ENCODE data around the gene ARHGAP10. TPM values are rescaled to one million over a fixed set of nuclear protein-coding genes. Genes with fewer than 3 reads are reported as not detected.

The ARHGAP10 gene
- total and polyA plus RNA-seq, 10 of the 15 experiments (the other 5 are each of a cell fraction or from before 2014, with no cell fraction given), result 1.3 to 25.8 (median 17.2) TPM

- ATAC-seq, result no peak
- H3K79me2 ChIP-seq (ENCODE audit: control insufficient read depth, insufficient read depth, low read length), result no peaks in the 10 kb centered on the region
- SMC1A ChIA-PET (ENCODE audit: uncharacterized antibody, unreplicated experiment), result interaction anchor here (0.6 to 1.8 kb wide), 4 partner anchors 10 to 144 kb away, joined by 3 to 6 read pairs (median 3); no protein-coding TSS in a partner anchor
- H3K4me2 ChIP-seq (ENCODE audit: control insufficient read depth, insufficient read depth), result no peak overlapping the region
- no peak overlapping the region for H3K9ac ChIP-seq (ENCODE audit: control insufficient read depth, insufficient read depth, low read length)
- H3K9me3 ChIP-seq (replicated peaks; ENCODE audit: control insufficient read depth, insufficient read depth, low read length), result no peaks in the 10 kb centered on the region
- no peak overlapping the region for H3K4me3 ChIP-seq
- no peak for FAIRE-seq
- intact Hi-C loops (cut with micrococcal nuclease; ENCODE audit: unreplicated experiment), result no loop called here
- H4K20me1 ChIP-seq (ENCODE audit: control insufficient read depth, insufficient read depth), result no peaks in the 10 kb centered on the region
- H3K27ac ChIP-seq (ENCODE audit: control insufficient read depth, insufficient read depth), result no peak overlapping the region
- no peaks in the 10 kb centered on the region for H3K36me3 ChIP-seq (ENCODE audit: control insufficient read depth in 2 of 2, insufficient read depth in 2 of 2, low read length in 1 of 2)
- POLR2A ChIA-PET, result no interaction called here
- DNase-seq (ENCODE audit: low read depth, low spot score), result no peak
- CTCF ChIA-PET, result interaction anchor here (3.4 kb wide), 1 partner anchor 143 kb away, joined by 26 read pairs; no protein-coding TSS in a partner anchor
- H3K27me3 ChIP-seq (replicated peaks in 1 of 2; ENCODE audit: control insufficient read depth in 2 of 2, insufficient read depth in 2 of 2, low read length in 1 of 2), result no peaks in the 10 kb centered on the region
- RAD21 ChIA-PET (ENCODE audit: unreplicated experiment), result interaction anchor here (1.1 kb wide), 1 partner anchor 113 kb away, joined by 5 read pairs; no protein-coding TSS in a partner anchor
- H2AFZ ChIP-seq (ENCODE audit: control insufficient read depth, low read depth, low read length), result 0 out of 2 replicates have a peak overlapping the region, but pooled peaks have one; percentile 5
- H3K4me1 ChIP-seq (ENCODE audit: control insufficient read depth, insufficient read depth, low read length), result peaks cover 7% of the 10 kb centered on the region; the same call in 1 of the 2 replicates
- no TSS peak for BruUV-seq (replicated peaks)
- in situ Hi-C loops (cut with MboI), result no loop called here
- 77% methylated on average over 5 of the region's 5 CpGs for WGBS (ENCODE audit: insufficient coverage, insufficient replicate concordance, low lambda C conversion rate, missing lambda C conversion rate)
- TF ChIP-seq MLLT1 (IDR thresholded peaks at IDR 0.05), result no peak
- TF ChIP-seq DPF2 (IDR thresholded peaks at IDR 0.05), result no peak
- TF ChIP-seq NRF1 (conservative IDR thresholded peaks at IDR 0.05; ENCODE audit: low read depth, low read length), result no peak
- TF ChIP-seq LARP7 (IDR thresholded peaks at IDR 0.05), result no peak
- no peak for TF ChIP-seq PRDM15 (CRISPR knock-in tag; IDR thresholded peaks at IDR 0.05)
- no peak for TF ChIP-seq POLR2AphosphoS5 (IDR thresholded peaks at IDR 0.05; ENCODE audit: low read length)
- TF ChIP-seq SKIL (IDR thresholded peaks at IDR 0.05; ENCODE audit: low read depth, poor library complexity, severe bottlenecking), result no peak
- TF ChIP-seq YBX1 (IDR thresholded peaks at IDR 0.05), result no peak
- TF ChIP-seq NR2C1 (IDR thresholded peaks at IDR 0.05), result no peak
- no peak for TF ChIP-seq ZNF217 (IDR thresholded peaks at IDR 0.05)
- TF ChIP-seq MAX (IDR thresholded peaks at IDR 0.05; ENCODE audit: low read depth, low read length), result no peak
- no peak for TF ChIP-seq ZNF592 (IDR thresholded peaks at IDR 0.05)
- no peak for TF ChIP-seq GABPA (IDR thresholded peaks at IDR 0.05; ENCODE audit: low read depth)
Observed at GRCh38 chr4:147723326-147723725, 8.6 kb upstream of the ARHGAP10 start.

Measured in GM12878 (cell line).